Chondrocyte (in vitro differentiated cells): ENCODE results near the gene ASTN1. TPM values are rescaled to one million over a fixed set of nuclear protein-coding genes. Genes with fewer than 3 reads are reported as not detected.
"Not testable (repeated sequence)": the region's sequence is repeated elsewhere in the genome, so short reads cannot be mapped to it uniquely, and the experiment has no call there.

ENCODE experiments used
- DNase-seq: peaks from one replicate; pipeline ENCODE4 v3.0.0; 2021; ENCODE audit warnings: mixed read lengths, low spot score
- H3K27ac Mint-ChIP-seq: one replicate; pipeline ENCODE4 v1.8.0; 2021; ENCODE audit warnings: mild to moderate bottlenecking, moderate library complexity, mixed read lengths; ENCODE audit not compliant: unreplicated experiment
- H3K27me3 Mint-ChIP-seq: 2 replicates; pipeline ENCODE4 v1.8.0; 2021; ENCODE audit warnings: low read depth, mixed read lengths
- H3K36me3 Mint-ChIP-seq: 2 replicates; pipeline ENCODE4 v1.8.0; 2021; ENCODE audit warnings: low read depth, mixed read lengths
- H3K4me1 Mint-ChIP-seq: 2 replicates; pipeline ENCODE4 v1.8.0; 2021; ENCODE audit warnings: low read depth, mild to moderate bottlenecking, mixed read lengths
- H3K4me3 Mint-ChIP-seq: one replicate; pipeline ENCODE4 v1.8.0; 2021; ENCODE audit warnings: mild to moderate bottlenecking, moderate library complexity, mixed read lengths; ENCODE audit not compliant: unreplicated experiment
- H3K9me3 Mint-ChIP-seq: 2 replicates; pipeline ENCODE4 v1.8.0; 2021; ENCODE audit warnings: low read depth, mixed read lengths
- total RNA-seq: library from RNA; stranded (reverse); gene quantifications from 3 replicates; pipeline ENCODE4 v1.2.1, GENCODE V29; 2021
- TF ChIP-seq, protein P1 (sequence below): fragments of 200-600 bp; sonication (generic); IDR thresholded peaks from 2 replicates; pipeline ENCODE4 v1.5.0; 2021; ENCODE audit warnings: antibody characterized with exemption, mild to moderate bottlenecking, moderate library complexity

ASTN1 gene
- total RNA-seq, 1 donor from 2014 or later = not detected

DNA sequence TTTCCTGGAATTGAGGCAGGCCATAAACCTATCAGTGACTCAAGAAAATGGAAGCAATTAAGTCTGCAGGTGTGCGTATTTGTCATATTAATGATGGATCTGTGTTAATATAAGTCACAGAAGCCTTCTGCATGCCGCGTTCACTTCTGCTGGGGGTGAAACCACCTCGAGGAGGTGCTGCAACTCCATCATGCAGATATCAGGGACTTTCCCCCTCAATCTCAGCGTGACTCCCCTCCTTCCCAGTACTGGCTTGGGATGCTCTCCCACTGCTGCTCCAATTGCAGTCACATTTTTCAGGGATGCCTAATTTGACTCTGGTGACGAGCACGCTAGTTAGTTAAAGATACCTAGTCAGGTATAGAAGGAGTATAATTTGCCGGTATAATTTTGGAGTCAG lies 87.5 kb downstream of the ASTN1 start:
- Mint-ChIP-seq H3K27ac (no peak overlapping the region), H3K4me3 (no peak overlapping the region), H3K27me3 (peaks cover 4% of the 10 kb centered on the region), H3K9me3 (no peaks in the 10 kb centered on the region), H3K4me1 (no peaks in the 10 kb centered on the region), H3K36me3 (no peaks in the 10 kb centered on the region)
- no peak for DNase-seq
- TF ChIP-seq, protein P1, sequence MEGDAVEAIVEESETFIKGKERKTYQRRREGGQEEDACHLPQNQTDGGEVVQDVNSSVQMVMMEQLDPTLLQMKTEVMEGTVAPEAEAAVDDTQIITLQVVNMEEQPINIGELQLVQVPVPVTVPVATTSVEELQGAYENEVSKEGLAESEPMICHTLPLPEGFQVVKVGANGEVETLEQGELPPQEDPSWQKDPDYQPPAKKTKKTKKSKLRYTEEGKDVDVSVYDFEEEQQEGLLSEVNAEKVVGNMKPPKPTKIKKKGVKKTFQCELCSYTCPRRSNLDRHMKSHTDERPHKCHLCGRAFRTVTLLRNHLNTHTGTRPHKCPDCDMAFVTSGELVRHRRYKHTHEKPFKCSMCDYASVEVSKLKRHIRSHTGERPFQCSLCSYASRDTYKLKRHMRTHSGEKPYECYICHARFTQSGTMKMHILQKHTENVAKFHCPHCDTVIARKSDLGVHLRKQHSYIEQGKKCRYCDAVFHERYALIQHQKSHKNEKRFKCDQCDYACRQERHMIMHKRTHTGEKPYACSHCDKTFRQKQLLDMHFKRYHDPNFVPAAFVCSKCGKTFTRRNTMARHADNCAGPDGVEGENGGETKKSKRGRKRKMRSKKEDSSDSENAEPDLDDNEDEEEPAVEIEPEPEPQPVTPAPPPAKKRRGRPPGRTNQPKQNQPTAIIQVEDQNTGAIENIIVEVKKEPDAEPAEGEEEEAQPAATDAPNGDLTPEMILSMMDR = no peak

DNA sequence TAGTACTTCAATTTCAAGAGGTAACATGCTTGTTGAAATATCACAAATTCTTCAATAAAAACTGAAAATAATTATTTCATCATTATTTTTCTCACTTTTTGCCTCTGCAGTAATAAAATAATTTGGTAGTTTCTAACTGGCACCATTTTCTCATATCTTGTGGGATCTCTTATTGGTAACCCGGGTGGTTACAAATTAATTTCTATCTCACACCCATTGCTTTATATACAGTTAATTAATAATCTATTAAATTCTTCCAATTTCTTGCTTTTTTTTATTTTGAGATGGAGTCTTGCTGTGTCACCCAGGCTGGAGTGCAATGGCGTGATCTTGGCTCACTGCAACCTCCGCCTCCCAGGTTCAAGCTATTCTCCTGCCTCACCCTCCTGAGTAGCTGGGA lies 89.7 kb downstream of the ASTN1 start:
- not testable (repeated sequence) for DNase-seq, H3K4me3 Mint-ChIP-seq, H3K27me3 Mint-ChIP-seq, H3K36me3 Mint-ChIP-seq, H3K27ac Mint-ChIP-seq, H3K4me1 Mint-ChIP-seq, H3K9me3 Mint-ChIP-seq

DNA sequence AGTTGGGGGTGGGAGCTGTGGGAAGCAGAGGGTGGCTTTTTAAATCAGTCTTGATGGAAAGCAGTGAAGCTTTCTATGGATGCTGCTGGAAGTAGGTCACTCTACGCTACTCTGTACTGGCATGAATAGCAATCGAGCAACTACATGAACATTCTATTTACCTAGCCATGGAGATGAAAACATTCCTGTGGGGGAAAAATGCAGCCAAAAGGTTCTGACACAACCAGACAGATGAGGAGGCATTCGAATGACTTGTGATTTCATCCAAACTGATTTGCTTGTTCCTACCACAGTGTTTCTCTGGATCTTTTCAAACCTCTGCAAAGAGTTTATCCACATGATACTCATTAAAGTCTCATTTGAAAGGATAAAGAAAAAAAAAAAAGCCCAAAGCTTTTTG lies 95.0 kb downstream of the ASTN1 start:
- no peaks in the 10 kb centered on the region for H3K9me3 Mint-ChIP-seq
- no peak for DNase-seq
- no peak overlapping the region for H3K27ac Mint-ChIP-seq
- H3K27me3 Mint-ChIP-seq = peaks cover 9% of the 10 kb centered on the region
- no peak overlapping the region for H3K4me3 Mint-ChIP-seq
- H3K4me1 Mint-ChIP-seq = no peaks in the 10 kb centered on the region
- H3K36me3 Mint-ChIP-seq = no peaks in the 10 kb centered on the region
- TF ChIP-seq, protein P1 = no peak

DNA sequence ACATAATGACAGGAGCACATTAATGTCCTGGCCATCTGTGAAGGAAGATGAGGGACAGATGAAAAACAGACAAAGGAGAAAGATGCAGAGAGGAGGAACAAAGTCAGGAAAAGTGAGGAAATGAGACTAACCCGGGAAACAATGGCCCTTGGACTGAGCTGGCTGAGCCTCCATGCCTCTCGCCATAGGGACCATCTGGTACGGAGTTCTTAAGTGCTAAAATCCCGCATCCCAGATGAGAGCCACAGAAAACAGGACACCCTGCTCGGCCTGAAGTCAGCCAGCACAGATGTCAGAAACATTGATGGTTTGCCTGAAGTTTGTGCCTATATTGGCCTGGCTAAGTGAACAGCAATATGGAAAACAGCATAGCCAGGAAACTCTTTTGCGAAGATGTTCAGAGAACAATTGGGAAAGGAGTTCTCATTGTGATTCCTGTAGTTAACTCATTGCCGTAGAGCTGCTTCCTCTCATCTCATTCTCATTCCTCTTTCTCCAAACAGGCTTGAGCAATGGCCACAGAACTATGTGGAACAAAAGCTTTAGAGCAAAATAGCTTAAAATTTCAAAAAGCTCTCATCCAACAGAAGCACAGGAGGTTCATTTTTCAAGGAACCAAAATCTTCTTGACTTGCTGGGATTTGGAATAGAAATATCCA lies 96.6 kb downstream of the ASTN1 start:
- no peak for DNase-seq
- no peak overlapping the region for H3K27ac Mint-ChIP-seq
- TF ChIP-seq, protein P1 = no peak

DNA sequence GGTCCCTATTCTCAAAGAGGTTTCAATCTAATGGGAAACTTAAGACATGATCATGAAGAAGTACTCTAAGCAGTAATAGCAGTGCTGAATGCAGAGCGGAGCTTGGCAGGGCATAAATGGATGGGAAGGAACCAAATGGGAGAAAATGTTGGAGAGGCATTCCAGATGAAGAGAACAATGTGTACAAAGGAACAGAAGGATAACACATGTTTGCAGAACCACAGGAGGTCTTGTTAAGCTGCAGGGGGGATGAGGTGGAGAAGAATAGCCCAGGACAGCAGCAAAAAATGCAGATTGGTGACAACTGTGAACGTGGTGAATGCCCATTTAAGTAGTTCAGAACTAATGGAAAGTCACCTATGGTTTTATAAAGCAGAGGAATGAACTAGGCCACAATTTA lies 99.1 kb downstream of the ASTN1 start:
- Mint-ChIP-seq H3K4me1 (no peaks in the 10 kb centered on the region), H3K36me3 (no peaks in the 10 kb centered on the region), H3K4me3 (no peak overlapping the region), H3K9me3 (no peaks in the 10 kb centered on the region), H3K27me3 (peaks cover 12% of the 10 kb centered on the region), H3K27ac (no peak overlapping the region)
- DNase-seq = no peak
- TF ChIP-seq, protein P1 = no peak

More for the DNA sequence above, 96.6 kb downstream of the ASTN1 start:
- Mint-ChIP-seq H3K36me3 (no peaks in the 10 kb centered on the region), H3K9me3 (no peaks in the 10 kb centered on the region), H3K4me1 (no peaks in the 10 kb centered on the region), H3K4me3 (no peak overlapping the region), H3K27me3 (peaks cover 14% of the 10 kb centered on the region)

DNA sequence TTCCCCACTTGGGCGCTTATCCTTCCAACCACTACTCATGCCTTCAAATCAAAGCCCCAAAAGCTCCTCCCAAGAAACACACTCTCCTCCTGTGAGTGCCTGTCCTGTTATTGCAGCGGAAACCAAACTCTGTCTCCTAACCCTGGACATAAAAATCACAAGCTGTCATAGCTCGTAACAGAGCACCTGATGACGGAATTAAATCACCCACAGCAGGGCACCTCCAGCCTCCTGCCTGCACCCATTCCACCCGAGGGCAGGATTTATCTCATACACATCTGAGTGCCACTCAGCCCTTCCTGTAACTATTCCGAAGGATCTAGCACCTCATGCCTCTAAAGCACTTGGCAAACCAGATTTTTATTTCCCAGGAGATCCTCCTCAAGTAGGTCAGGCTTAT lies 100.9 kb downstream of the ASTN1 start:
- no peaks in the 10 kb centered on the region for H3K9me3 Mint-ChIP-seq
- no peaks in the 10 kb centered on the region for H3K36me3 Mint-ChIP-seq
- H3K27me3 Mint-ChIP-seq = peaks cover 12% of the 10 kb centered on the region
- no peak for DNase-seq
- H3K4me3 Mint-ChIP-seq = no peak overlapping the region
- no peaks in the 10 kb centered on the region for H3K4me1 Mint-ChIP-seq
- TF ChIP-seq, protein P1 = no peak
- H3K27ac Mint-ChIP-seq = no peak overlapping the region
